HEK293T (cell line): ENCODE results near the gene CDT1.
A peak's percentile ranks its signal among the peaks of the same experiment; 100 is the strongest.

Source experiments
- ARNT ChIP-seq: fragments of 450-650 bp; IDR thresholded peaks from 2 replicates; pipeline ENCODE4 v1.6.1; 2017; ENCODE audit warnings: mild to moderate bottlenecking
- BHLHE40 ChIP-seq: fragments of 450-650 bp; IDR thresholded peaks from 2 replicates; pipeline ENCODE4 v1.6.1; 2016; ENCODE audit warnings: mild to moderate bottlenecking, moderate library complexity, borderline replicate concordance
- CTBP1 ChIP-seq: fragments of 450-650 bp; IDR thresholded peaks from 2 replicates; pipeline ENCODE4 v1.6.1; 2016; ENCODE audit warnings: borderline replicate concordance
- FOXK2 ChIP-seq: fragments of 450-650 bp; IDR thresholded peaks from 2 replicates; pipeline ENCODE4 v1.6.1; 2016; ENCODE audit warnings: mild to moderate bottlenecking
- L3MBTL2 ChIP-seq: fragments of 450-650 bp; conservative IDR thresholded peaks from 2 replicates; pipeline ENCODE4 v1.6.1; 2016; ENCODE audit warnings: mild to moderate bottlenecking
- NFRKB ChIP-seq: fragments of 450-650 bp; IDR thresholded peaks from 2 replicates; pipeline ENCODE4 v1.6.1; 2016; ENCODE audit warnings: mild to moderate bottlenecking, moderate library complexity
- SP1 ChIP-seq: fragments of 450-650 bp; IDR thresholded peaks from 2 replicates; pipeline ENCODE4 v1.6.1; 2017
- SUZ12 ChIP-seq: fragments of 450-650 bp; IDR thresholded peaks from 2 replicates; pipeline ENCODE4 v1.6.1; 2016; ENCODE audit warnings: mild to moderate bottlenecking
- TF ChIP-seq, protein P1 (sequence below): fragments of 450-650 bp; IDR thresholded peaks from 2 replicates; pipeline ENCODE4 v1.6.1; 2016

DNA sequence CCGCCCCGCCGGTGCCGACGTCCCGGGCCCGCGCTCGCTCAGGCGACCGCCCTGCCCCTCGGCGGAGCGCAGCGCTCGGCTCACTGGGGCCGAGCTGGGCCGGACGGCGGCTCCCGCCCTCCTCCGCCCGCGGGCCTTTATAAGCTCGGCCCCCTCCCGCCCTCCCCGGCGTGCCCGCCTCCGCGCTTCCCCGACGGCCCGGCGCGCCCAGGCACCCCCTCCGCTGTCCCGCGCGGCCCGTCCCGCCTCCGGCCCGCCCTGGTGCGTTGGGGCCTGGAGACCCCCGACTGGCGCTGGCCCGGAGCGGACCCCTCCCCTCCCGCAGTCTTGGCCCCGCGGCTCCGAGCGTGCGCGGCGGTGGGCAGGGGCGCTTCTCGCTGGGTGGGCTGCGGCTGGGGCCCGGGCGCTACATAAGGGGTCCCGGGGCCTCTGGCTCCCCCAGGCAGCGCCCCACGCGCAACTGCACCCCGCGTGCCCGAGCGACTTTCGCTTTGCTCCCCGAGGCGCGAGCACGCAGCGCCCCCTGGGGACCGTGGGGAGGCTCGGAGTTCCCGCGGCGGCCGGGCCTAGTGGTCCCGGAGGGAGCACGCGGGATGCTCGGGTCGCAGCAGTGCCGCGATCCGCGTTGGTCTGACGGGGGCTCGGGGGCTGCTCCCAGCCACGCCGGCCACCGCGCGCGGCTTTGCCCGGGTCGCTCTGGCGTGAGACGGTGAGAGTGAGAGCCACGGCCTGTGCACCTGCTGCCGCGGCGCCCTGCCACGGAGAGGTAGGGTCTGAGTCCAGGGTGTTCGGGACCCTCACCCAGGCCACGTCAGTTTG lies 18.3 kb upstream of the CDT1 start, which contains the start of gene PIEZO1:
- TF ChIP-seq L3MBTL2 = peak; percentile 66
- no peak for TF ChIP-seq NFRKB
- TF ChIP-seq CTBP1 = no peak
- TF ChIP-seq SP1 = no peak
- TF ChIP-seq SUZ12 = no peak
- TF ChIP-seq FOXK2 = no peak
- TF ChIP-seq BHLHE40 = no peak
- TF ChIP-seq ARNT = 0 out of 2 replicates have a peak, but pooled peaks have one; percentile 12
- TF ChIP-seq, protein P1, sequence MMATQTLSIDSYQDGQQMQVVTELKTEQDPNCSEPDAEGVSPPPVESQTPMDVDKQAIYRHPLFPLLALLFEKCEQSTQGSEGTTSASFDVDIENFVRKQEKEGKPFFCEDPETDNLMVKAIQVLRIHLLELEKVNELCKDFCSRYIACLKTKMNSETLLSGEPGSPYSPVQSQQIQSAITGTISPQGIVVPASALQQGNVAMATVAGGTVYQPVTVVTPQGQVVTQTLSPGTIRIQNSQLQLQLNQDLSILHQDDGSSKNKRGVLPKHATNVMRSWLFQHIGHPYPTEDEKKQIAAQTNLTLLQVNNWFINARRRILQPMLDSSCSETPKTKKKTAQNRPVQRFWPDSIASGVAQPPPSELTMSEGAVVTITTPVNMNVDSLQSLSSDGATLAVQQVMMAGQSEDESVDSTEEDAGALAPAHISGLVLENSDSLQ = no peak
